ENCODE data around the gene DUSP8.

The DUSP8 gene

DNA sequence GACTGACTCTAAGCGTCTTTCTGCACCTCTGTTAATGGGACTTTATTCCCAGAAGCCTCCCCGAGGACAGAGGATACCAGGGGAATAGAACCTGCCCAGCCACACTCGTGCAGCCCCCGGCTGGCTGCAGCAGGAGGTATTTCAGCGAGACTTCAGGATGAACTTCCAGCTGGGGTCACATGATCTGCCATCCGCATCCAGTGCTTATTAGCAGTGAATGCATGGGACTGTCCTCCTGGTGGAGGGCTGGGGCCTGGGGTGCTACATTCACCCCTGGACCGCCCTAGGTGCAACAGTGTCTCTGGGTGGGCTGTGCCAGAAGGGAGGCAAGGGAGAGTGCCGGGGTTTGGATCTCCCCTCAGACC, 1.6 kb downstream of the DUSP8 start:
- ATAC-seq = no peak
- TF ChIP-seq, protein P1, sequence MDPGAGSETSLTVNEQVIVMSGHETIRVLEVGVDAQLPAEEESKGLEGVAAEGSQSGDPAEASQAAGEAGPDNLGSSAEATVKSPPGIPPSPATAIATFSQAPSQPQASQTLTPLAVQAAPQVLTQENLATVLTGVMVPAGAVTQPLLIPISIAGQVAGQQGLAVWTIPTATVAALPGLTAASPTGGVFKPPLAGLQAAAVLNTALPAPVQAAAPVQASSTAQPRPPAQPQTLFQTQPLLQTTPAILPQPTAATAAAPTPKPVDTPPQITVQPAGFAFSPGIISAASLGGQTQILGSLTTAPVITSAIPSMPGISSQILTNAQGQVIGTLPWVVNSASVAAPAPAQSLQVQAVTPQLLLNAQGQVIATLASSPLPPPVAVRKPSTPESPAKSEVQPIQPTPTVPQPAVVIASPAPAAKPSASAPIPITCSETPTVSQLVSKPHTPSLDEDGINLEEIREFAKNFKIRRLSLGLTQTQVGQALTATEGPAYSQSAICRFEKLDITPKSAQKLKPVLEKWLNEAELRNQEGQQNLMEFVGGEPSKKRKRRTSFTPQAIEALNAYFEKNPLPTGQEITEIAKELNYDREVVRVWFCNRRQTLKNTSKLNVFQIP (CRISPR knock-in tag; IDR thresholded peaks at IDR 0.05; ENCODE audit: borderline replicate concordance, low read depth) = no peak
- TF ChIP-seq ESRRG (CRISPR knock-in tag; IDR thresholded peaks at IDR 0.05) (no peak), CSDC2 (CRISPR knock-in tag; IDR thresholded peaks at IDR 0.05) (no peak), ZFP30 (CRISPR knock-in tag; IDR thresholded peaks at IDR 0.05) (no peak), PPARA (CRISPR knock-in tag; IDR thresholded peaks at IDR 0.05; ENCODE audit: borderline replicate concordance) (no peak), ZFP3 (CRISPR knock-in tag; IDR thresholded peaks at IDR 0.05) (no peak), ZC3H10 (CRISPR knock-in tag; IDR thresholded peaks at IDR 0.05) (no peak), ZNF565 (CRISPR knock-in tag; conservative IDR thresholded peaks at IDR 0.05; ENCODE audit: low read depth) (no peak)

DNA sequence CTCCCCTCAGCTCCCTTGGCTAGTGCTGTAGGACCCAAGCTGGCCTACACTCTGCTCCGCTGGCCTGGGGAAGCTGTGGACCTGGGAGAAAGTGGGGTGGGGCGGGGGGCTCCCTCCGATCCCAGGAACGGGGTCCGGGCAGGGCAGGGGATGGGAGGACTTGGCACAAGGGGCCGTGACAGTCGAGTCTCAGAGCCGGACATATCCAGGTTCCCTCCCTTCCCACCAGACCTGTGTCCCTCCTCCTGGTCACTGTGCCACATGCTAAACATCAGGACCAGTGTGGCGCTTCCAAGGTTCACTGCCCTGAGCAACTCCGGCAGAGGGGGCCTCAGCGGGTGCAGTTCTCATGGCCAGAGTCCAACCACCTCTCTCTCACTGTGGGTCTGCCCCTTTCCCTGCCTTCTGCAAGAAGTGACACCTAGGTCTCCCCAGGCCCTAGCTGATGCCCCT, 2.0 kb downstream of the DUSP8 start:
- TF ChIP-seq ZNF8 (CRISPR knock-in tag; IDR thresholded peaks at IDR 0.05) (no peak), ZNF565 (CRISPR knock-in tag; conservative IDR thresholded peaks at IDR 0.05; ENCODE audit: low read depth) (no peak), GLIS3 (CRISPR knock-in tag; IDR thresholded peaks at IDR 0.05) (no peak), CSDC2 (CRISPR knock-in tag; IDR thresholded peaks at IDR 0.05) (no peak), SNAI2 (CRISPR knock-in tag; IDR thresholded peaks at IDR 0.05) (no peak), ZC3H10 (CRISPR knock-in tag; IDR thresholded peaks at IDR 0.05) (no peak), ESRRG (CRISPR knock-in tag; IDR thresholded peaks at IDR 0.05) (no peak), BACH2 (CRISPR knock-in tag; IDR thresholded peaks at IDR 0.05; ENCODE audit: borderline replicate concordance) (no peak), TCF4 (CRISPR knock-in tag; IDR thresholded peaks at IDR 0.05; ENCODE audit: borderline replicate concordance) (no peak), ISL1 (CRISPR knock-in tag; IDR thresholded peaks at IDR 0.05) (no peak), OSR1 (CRISPR knock-in tag; IDR thresholded peaks at IDR 0.05) (no peak)
- TF ChIP-seq, protein P2, sequence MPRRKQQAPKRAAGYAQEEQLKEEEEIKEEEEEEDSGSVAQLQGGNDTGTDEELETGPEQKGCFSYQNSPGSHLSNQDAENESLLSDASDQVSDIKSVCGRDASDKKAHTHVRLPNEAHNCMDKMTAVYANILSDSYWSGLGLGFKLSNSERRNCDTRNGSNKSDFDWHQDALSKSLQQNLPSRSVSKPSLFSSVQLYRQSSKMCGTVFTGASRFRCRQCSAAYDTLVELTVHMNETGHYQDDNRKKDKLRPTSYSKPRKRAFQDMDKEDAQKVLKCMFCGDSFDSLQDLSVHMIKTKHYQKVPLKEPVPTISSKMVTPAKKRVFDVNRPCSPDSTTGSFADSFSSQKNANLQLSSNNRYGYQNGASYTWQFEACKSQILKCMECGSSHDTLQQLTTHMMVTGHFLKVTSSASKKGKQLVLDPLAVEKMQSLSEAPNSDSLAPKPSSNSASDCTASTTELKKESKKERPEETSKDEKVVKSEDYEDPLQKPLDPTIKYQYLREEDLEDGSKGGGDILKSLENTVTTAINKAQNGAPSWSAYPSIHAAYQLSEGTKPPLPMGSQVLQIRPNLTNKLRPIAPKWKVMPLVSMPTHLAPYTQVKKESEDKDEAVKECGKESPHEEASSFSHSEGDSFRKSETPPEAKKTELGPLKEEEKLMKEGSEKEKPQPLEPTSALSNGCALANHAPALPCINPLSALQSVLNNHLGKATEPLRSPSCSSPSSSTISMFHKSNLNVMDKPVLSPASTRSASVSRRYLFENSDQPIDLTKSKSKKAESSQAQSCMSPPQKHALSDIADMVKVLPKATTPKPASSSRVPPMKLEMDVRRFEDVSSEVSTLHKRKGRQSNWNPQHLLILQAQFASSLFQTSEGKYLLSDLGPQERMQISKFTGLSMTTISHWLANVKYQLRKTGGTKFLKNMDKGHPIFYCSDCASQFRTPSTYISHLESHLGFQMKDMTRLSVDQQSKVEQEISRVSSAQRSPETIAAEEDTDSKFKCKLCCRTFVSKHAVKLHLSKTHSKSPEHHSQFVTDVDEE (CRISPR knock-in tag; IDR thresholded peaks at IDR 0.05) = no peak
- TF ChIP-seq, protein P3, sequence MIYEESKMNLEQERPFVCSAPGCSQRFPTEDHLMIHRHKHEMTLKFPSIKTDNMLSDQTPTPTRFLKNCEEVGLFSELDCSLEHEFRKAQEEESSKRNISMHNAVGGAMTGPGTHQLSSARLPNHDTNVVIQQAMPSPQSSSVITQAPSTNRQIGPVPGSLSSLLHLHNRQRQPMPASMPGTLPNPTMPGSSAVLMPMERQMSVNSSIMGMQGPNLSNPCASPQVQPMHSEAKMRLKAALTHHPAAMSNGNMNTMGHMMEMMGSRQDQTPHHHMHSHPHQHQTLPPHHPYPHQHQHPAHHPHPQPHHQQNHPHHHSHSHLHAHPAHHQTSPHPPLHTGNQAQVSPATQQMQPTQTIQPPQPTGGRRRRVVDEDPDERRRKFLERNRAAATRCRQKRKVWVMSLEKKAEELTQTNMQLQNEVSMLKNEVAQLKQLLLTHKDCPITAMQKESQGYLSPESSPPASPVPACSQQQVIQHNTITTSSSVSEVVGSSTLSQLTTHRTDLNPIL (CRISPR knock-in tag; IDR thresholded peaks at IDR 0.05; ENCODE audit: low read depth) = no peak
- TF ChIP-seq, protein P4, sequence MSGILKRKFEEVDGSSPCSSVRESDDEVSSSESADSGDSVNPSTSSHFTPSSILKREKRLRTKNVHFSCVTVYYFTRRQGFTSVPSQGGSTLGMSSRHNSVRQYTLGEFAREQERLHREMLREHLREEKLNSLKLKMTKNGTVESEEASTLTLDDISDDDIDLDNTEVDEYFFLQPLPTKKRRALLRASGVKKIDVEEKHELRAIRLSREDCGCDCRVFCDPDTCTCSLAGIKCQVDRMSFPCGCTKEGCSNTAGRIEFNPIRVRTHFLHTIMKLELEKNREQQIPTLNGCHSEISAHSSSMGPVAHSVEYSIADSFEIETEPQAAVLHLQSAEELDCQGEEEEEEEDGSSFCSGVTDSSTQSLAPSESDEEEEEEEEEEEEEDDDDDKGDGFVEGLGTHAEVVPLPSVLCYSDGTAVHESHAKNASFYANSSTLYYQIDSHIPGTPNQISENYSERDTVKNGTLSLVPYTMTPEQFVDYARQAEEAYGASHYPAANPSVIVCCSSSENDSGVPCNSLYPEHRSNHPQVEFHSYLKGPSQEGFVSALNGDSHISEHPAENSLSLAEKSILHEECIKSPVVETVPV (CRISPR knock-in tag; IDR thresholded peaks at IDR 0.05) = no peak
- no peak for ATAC-seq

DNA sequence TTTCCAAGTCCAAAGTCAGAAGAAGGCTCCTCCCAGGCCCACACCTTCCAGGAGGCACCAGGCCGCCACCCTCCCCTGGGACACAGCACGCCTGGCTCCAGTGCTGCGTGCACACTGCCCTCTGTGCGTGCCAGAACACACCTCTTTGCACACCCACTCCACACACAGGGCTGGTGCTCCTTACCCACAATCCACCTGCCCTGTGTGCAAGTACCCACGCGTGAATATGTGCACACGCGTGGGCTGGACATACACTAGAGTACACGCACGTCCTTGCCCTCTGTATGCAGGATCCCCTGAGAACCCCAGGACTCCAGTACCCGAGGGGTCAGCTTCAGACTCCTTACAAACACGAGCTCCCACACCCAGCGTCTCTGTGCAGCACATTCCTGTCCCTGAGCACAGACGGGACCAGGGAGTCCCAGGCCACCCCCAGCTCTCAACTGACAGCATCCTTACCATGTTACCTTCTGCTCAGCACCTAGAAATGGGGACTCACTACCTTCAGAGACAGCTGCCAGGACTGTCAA, 2.8 kb downstream of the DUSP8 start:
- ATAC-seq = no peak
- no peak for TF ChIP-seq PPARA (CRISPR knock-in tag; IDR thresholded peaks at IDR 0.05; ENCODE audit: borderline replicate concordance)
- TF ChIP-seq ZNF565 (CRISPR knock-in tag; conservative IDR thresholded peaks at IDR 0.05; ENCODE audit: low read depth) = no peak
- TF ChIP-seq, protein P5, sequence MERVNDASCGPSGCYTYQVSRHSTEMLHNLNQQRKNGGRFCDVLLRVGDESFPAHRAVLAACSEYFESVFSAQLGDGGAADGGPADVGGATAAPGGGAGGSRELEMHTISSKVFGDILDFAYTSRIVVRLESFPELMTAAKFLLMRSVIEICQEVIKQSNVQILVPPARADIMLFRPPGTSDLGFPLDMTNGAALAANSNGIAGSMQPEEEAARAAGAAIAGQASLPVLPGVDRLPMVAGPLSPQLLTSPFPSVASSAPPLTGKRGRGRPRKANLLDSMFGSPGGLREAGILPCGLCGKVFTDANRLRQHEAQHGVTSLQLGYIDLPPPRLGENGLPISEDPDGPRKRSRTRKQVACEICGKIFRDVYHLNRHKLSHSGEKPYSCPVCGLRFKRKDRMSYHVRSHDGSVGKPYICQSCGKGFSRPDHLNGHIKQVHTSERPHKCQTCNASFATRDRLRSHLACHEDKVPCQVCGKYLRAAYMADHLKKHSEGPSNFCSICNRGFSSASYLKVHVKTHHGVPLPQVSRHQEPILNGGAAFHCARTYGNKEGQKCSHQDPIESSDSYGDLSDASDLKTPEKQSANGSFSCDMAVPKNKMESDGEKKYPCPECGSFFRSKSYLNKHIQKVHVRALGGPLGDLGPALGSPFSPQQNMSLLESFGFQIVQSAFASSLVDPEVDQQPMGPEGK (CRISPR knock-in tag; IDR thresholded peaks at IDR 0.05; ENCODE audit: borderline replicate concordance) = no peak
- no peak for TF ChIP-seq SNAI2 (CRISPR knock-in tag; IDR thresholded peaks at IDR 0.05)
- TF ChIP-seq OSR1 (CRISPR knock-in tag; IDR thresholded peaks at IDR 0.05) = no peak
- TF ChIP-seq, protein P2 (CRISPR knock-in tag; IDR thresholded peaks at IDR 0.05) = no peak
- no peak for TF ChIP-seq TCF4 (CRISPR knock-in tag; IDR thresholded peaks at IDR 0.05; ENCODE audit: borderline replicate concordance)
- no peak for TF ChIP-seq ARNTL (CRISPR knock-in tag; IDR thresholded peaks at IDR 0.05; ENCODE audit: borderline replicate concordance, low read depth)
- no peak for TF ChIP-seq GLIS3 (CRISPR knock-in tag; IDR thresholded peaks at IDR 0.05)
- TF ChIP-seq ESRRG (CRISPR knock-in tag; IDR thresholded peaks at IDR 0.05) = no peak
- TF ChIP-seq ZFP3 (CRISPR knock-in tag; IDR thresholded peaks at IDR 0.05) = no peak
- TF ChIP-seq, protein P4 (CRISPR knock-in tag; IDR thresholded peaks at IDR 0.05) = no peak
- TF ChIP-seq RARB (CRISPR knock-in tag; IDR thresholded peaks at IDR 0.05) = no peak
- TF ChIP-seq CSDC2 (CRISPR knock-in tag; IDR thresholded peaks at IDR 0.05) = no peak

All from SK-N-SH treated with all-trans-retinoic acid at 6 μM for 48 hours (cell line).